PC-9 (cell line): ENCODE data around the gene HTRA1.

Experiments used
- CTCF ChIP-seq: fragments of 200-600 bp; sonication (generic); conservative IDR thresholded peaks from 2 replicates; pipeline ENCODE4 v1.6.1; 2017; ENCODE audit warnings: mixed run types, antibody characterized with exemption, mild to moderate bottlenecking, moderate library complexity
- EZH2 ChIP-seq: fragments of 200-600 bp; sonication (generic); IDR thresholded peaks from 2 replicates; pipeline ENCODE4 v1.8.0; 2017; ENCODE audit warnings: antibody characterized with exemption, low read depth

DNA sequence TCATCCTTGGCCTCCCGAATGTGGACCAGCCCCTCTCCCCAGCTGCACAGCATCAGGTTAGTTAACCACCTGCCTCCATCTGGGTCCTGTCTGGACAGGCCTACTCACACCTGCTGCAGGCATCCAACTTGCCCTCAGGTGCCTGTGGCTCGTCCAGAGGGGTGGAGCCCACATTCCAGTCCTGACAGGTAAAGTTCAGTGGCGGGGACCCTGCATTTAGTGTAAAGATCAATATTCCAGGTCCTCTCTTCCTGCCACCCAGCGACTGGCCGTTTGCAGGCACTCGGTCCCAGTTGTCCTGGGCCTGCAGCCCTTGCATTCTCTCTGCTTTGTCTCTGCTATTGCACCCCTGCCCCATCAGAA lies 15.0 kb downstream of the HTRA1 start:
- TF ChIP-seq CTCF (no peak), EZH2 (no peak)
